Stomach (tissue), 4 donors: ENCODE results near the gene PIAS2.

Source experiments
- EP300 ChIP-seq: sonication (generic); formaldehyde crosslinking; IDR thresholded peaks from one replicate; pipeline ENCODE4 v1.6.1; 2017; ENCODE audit warnings: antibody characterized with exemption
- POLR2A ChIP-seq, 4 donors: fragments of 450-650 bp; IDR thresholded peaks; one replicate each; pipeline ENCODE4 v1.6.1; 2016; ENCODE audit warnings: antibody characterized with exemption in 4 of 4, control low read depth in 2 of 4, mild to moderate bottlenecking in 1 of 4, moderate library complexity in 1 of 4
- POLR2AphosphoS5 ChIP-seq, 3 donors: sonication (generic); formaldehyde crosslinking; IDR thresholded peaks; one replicate each; pipeline ENCODE4 v1.6.1; 2016; ENCODE audit warnings: antibody characterized with exemption in 3 of 3
- TF ChIP-seq, protein P1 (sequence below), 7 experiments: fragments of 450-650 bp in 4 of 7; fragments of 200-600 bp in 3 of 7; sonication (generic) in 3 of 7; IDR thresholded peaks; one replicate each; pipeline ENCODE4 v1.5.1; 2016 to 2019; ENCODE audit warnings: antibody characterized with exemption in 7 of 7, control low read depth in 2 of 7, mild to moderate bottlenecking in 1 of 7

DNA sequence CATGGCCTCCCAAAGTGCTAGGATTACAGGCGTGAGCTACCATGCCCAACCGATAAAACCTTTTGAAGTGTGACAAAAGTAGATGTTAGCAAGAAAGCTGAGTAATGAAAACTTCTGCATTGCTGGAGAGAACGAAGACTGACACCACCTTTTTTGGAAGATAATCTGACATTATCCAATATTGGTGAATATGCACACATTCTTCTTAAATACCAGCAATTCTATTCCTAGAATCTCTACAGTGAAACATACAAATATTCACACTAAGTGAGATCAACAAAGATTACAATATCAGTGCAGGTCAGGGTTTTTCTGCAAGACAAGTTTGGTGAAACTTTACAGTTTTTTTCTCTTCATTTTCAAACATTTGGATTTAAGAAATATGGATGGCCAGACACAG, 7.8 kb downstream of the PIAS2 start:
- no peak for TF ChIP-seq POLR2AphosphoS5 (IDR thresholded peaks at IDR 0.05)
- no peak for TF ChIP-seq POLR2A (IDR thresholded peaks at IDR 0.05)
- TF ChIP-seq, protein P1, sequence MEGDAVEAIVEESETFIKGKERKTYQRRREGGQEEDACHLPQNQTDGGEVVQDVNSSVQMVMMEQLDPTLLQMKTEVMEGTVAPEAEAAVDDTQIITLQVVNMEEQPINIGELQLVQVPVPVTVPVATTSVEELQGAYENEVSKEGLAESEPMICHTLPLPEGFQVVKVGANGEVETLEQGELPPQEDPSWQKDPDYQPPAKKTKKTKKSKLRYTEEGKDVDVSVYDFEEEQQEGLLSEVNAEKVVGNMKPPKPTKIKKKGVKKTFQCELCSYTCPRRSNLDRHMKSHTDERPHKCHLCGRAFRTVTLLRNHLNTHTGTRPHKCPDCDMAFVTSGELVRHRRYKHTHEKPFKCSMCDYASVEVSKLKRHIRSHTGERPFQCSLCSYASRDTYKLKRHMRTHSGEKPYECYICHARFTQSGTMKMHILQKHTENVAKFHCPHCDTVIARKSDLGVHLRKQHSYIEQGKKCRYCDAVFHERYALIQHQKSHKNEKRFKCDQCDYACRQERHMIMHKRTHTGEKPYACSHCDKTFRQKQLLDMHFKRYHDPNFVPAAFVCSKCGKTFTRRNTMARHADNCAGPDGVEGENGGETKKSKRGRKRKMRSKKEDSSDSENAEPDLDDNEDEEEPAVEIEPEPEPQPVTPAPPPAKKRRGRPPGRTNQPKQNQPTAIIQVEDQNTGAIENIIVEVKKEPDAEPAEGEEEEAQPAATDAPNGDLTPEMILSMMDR (IDR thresholded peaks at IDR 0.05): no peak
- TF ChIP-seq EP300: no peak
